A549 (cell line): ENCODE results near the gene PANK3. TPM values are rescaled to one million over a fixed set of nuclear protein-coding genes. Genes with fewer than 3 reads are reported as not detected.
"Not testable (repeated sequence)": the region's sequence is repeated elsewhere in the genome, so short reads cannot be mapped to it uniquely, and the experiment has no call there.

ENCODE experiments used
- ATAC-seq, 2 experiments: fragments of 200-7000 bp in 1 of 2; fragments of >200 bp in 1 of 2; cut with Nextera tagmentation in 1 of 2; cut with Tn5 transposase in 1 of 2; 3 replicates each; pipeline versions ENCODE4 v1.8.0 to v1.9.1; 2018 to 2020; ENCODE audit warnings: mild to moderate bottlenecking in 1 of 2, moderate library complexity in 1 of 2
- CTCF ChIA-PET: fragments of 300-600 bp; sonication (Branson Sonifier 250); formaldehyde crosslinking; extraction: SDS; loops from one replicate; lab custom pipeline; 2021; ENCODE audit warnings: antibody characterized with exemption, inconsistent platforms; lab: Yijun Ruan, JAX
- POLR2A ChIA-PET: fragments of 350-600 bp; formaldehyde crosslinking; extraction: SDS; loops from one replicate; lab custom pipeline; 2021; ENCODE audit warnings: antibody characterized with exemption, inconsistent platforms; lab: Yijun Ruan, JAX
- DNase-seq, 2 experiments: peaks; one replicate each; pipeline versions ENCODE4 v3.0.0 to v3.0.0-alpha.2; 2011 to 2016; ENCODE audit warnings: low read depth in 1 of 2, low spot score in 1 of 2
- FAIRE-seq: peaks from 2 replicates; lab custom pipeline; 2011; peaks lifted over from hg19 to GRCh38; lab: Jason Lieb, UNC
- H3K27ac ChIP-seq, 2 experiments: fragments of >200 bp; sonication (Bioruptor Twin); formaldehyde crosslinking; 3 replicates each; pipeline ENCODE4 v1.5.1; 2016 to 2017
- H3K4me1 ChIP-seq: fragments of >200 bp; sonication (Bioruptor Twin); formaldehyde crosslinking; 3 replicates; pipeline ENCODE4 v1.6.1; 2016
- H3K4me2 ChIP-seq: fragments of >200 bp; sonication (Bioruptor Twin); formaldehyde crosslinking; 3 replicates; pipeline ENCODE4 v1.6.1; 2016
- H3K4me3 ChIP-seq: fragments of >200 bp; sonication (Bioruptor Twin); formaldehyde crosslinking; 3 replicates; pipeline ENCODE4 v1.5.1; 2016
- H3K9me3 ChIP-seq: fragments of >200 bp; sonication (Bioruptor Twin); formaldehyde crosslinking; 3 replicates; pipeline ENCODE4 v1.6.1; 2016
- BCL3 ChIP-seq: fragments of >200 bp; sonication (Bioruptor Twin); formaldehyde crosslinking; IDR thresholded peaks from 3 replicates; pipeline ENCODE4 v1.6.1; 2016
- BHLHE40 ChIP-seq: IDR thresholded peaks from 2 replicates; pipeline ENCODE4 v1.6.1; 2012; ENCODE audit warnings: low read depth, low read length, inconsistent platforms
- CBX2 ChIP-seq: fragments of 200-600 bp; sonication (generic); IDR thresholded peaks from 2 replicates; pipeline ENCODE4 v1.6.1; 2016; ENCODE audit warnings: low read depth, mild to moderate bottlenecking, borderline replicate concordance
- CBX8 ChIP-seq: fragments of 200-600 bp; sonication (generic); IDR thresholded peaks from 2 replicates; pipeline ENCODE4 v1.6.1; 2016
- ELK1 ChIP-seq: fragments of 150-350 bp; IDR thresholded peaks from 2 replicates; pipeline ENCODE4 v1.6.1; 2014; ENCODE audit warnings: low read depth, mild to moderate bottlenecking, low read length
- EP300 ChIP-seq, 2 experiments: fragments of >200 bp; sonication (Bioruptor Twin); formaldehyde crosslinking; IDR thresholded peaks; 2 replicates in 1 of 2; 3 replicates in 1 of 2; pipeline ENCODE4 v1.6.1; 2016 to 2017
- ESRRA ChIP-seq: fragments of 150-350 bp; IDR thresholded peaks from 2 replicates; pipeline ENCODE4 v1.6.1; 2014; ENCODE audit warnings: mild to moderate bottlenecking, low read length, borderline replicate concordance
- FOSB ChIP-seq: fragments of 250-450 bp; sonication (Bioruptor Pico); IDR thresholded peaks from 2 replicates; pipeline ENCODE4 v1.5.0; 2020; ENCODE audit warnings: mild to moderate bottlenecking, moderate library complexity
- HEYL ChIP-seq: fragments of 250-450 bp; sonication (Bioruptor Pico); IDR thresholded peaks from 2 replicates; pipeline ENCODE4 v1.8.0; 2021; ENCODE audit warnings: mild to moderate bottlenecking, moderate library complexity
- HOXA7 ChIP-seq: fragments of 250-450 bp; sonication (Bioruptor Pico); IDR thresholded peaks from 2 replicates; pipeline ENCODE4 v1.5.0; 2020; ENCODE audit warnings: mild to moderate bottlenecking, moderate library complexity
- JUNB ChIP-seq: fragments of >200 bp; sonication (Bioruptor Twin); formaldehyde crosslinking; IDR thresholded peaks from 2 replicates; pipeline ENCODE4 v1.6.1; 2016
- KDM5A ChIP-seq: fragments of 200-600 bp; sonication (generic); IDR thresholded peaks from 2 replicates; pipeline ENCODE4 v1.6.1; 2016; ENCODE audit warnings: antibody characterized with exemption, mild to moderate bottlenecking
- PHF8 ChIP-seq: fragments of 200-600 bp; sonication (generic); IDR thresholded peaks from 2 replicates; pipeline ENCODE4 v1.6.1; 2016; ENCODE audit warnings: low read depth, mild to moderate bottlenecking, antibody characterized with exemption, moderate library complexity, borderline replicate concordance
- POLR2AphosphoS2 ChIP-seq: conservative IDR thresholded peaks from 2 replicates; pipeline ENCODE4 v1.6.1; 2012; ENCODE audit warnings: low read length, improper control_type of control experiment, inconsistent platforms
- RAD21 ChIP-seq, 2 experiments: fragments of >200 bp in 1 of 2; sonication (Bioruptor Twin) in 1 of 2; formaldehyde crosslinking in 1 of 2; IDR thresholded peaks in 1 of 2; conservative IDR thresholded peaks in 1 of 2; 2 replicates in 1 of 2; 3 replicates in 1 of 2; pipeline ENCODE4 v1.6.1; 2012 to 2018; ENCODE audit warnings: inconsistent platforms in 1 of 2
- RCOR1 ChIP-seq: fragments of 150-350 bp; IDR thresholded peaks from 2 replicates; pipeline ENCODE4 v1.6.1; 2014; ENCODE audit warnings: antibody characterized with exemption, low read length, low read depth
- RNF2 ChIP-seq: fragments of 200-600 bp; sonication (generic); IDR thresholded peaks from 2 replicates; pipeline ENCODE4 v1.6.1; 2016; ENCODE audit warnings: low read depth, mild to moderate bottlenecking, antibody characterized with exemption, moderate library complexity, borderline replicate concordance
- TFCP2L1 ChIP-seq: fragments of 250-450 bp; sonication (Bioruptor Pico); IDR thresholded peaks from 2 replicates; pipeline ENCODE4 v1.5.0; 2021; ENCODE audit warnings: mild to moderate bottlenecking
- TP53 ChIP-seq: fragments of 250-450 bp; sonication (Bioruptor Pico); IDR thresholded peaks from 2 replicates; pipeline ENCODE4 v1.5.0; 2021; ENCODE audit warnings: mild to moderate bottlenecking, moderate library complexity
- WGBS: methylation state at CpG from one replicate; pipeline ENCODE4 v1.1.6; 2017; ENCODE audit errors: missing lambda C conversion rate; 5-methylcytosine and 5-hydroxymethylcytosine counted together
- polyA plus RNA-seq, 4 experiments: library from polyadenylated mRNA; depleted of rRNA in 3 of 4; stranded (reverse); fragments of >200 nt; fragmentation: RNase III in 1 of 4; extraction: RNeasy Plus Mini Kit Qiagen cat#74134 plus additional on column Dnase treatment in 1 of 4; gene quantifications; 2 replicates in 3 of 4; 3 replicates in 1 of 4; pipeline ENCODE4 v1.2.3, GENCODE V29; 2011 to 2017

PANK3 gene
- polyA plus RNA-seq, 2 of the 4 experiments (the other 2 are of a cell fraction), result 21.9 to 41.3 TPM

- TF ChIP-seq PHF8 (no peak), BHLHE40 (no peak), TFCP2L1 (CRISPR knock-in tag) (no peak), POLR2AphosphoS2 (no peak)
These were observed 17.8 kb upstream of the PANK3 start (continued) for GRCh38 chr5:168596927-168597326.

GRCh38 chr5:168596122-168596521 lies 17.0 kb upstream of the PANK3 start:
- ATAC-seq, H3K9me3 ChIP-seq, H3K4me3 ChIP-seq, FAIRE-seq, H3K4me1 ChIP-seq, H3K27ac ChIP-seq, POLR2A ChIA-PET, H3K4me2 ChIP-seq, CTCF ChIA-PET, DNase-seq: not testable (repeated sequence)
- WGBS, result 10% methylated on average over 1 of the region's 1 CpG

GRCh38 chr5:168592014-168592368 lies 12.8 kb upstream of the PANK3 start:
- H3K9me3 ChIP-seq, result no peaks in the 10 kb centered on the region
- H3K4me2 ChIP-seq, result 0 out of 3 replicates have a peak overlapping the region, but pooled peaks have one; percentile 18
- ATAC-seq, result no peak; a peak in 1 of 6 replicates
- POLR2A ChIA-PET, result interaction anchor here (0.7 kb wide), 1 partner anchor 12 kb away, joined by 9 read pairs; the partner anchor contains the start of gene PANK3
- peaks cover 14% of the 10 kb centered on the region; the same call in 1 of the 3 replicates for H3K4me1 ChIP-seq
- no peak overlapping the region for H3K4me3 ChIP-seq
- no peak for FAIRE-seq
- 78% methylated on average over 1 of the region's 1 CpG for WGBS
- H3K27ac ChIP-seq, result no peak overlapping the region
- TF ChIP-seq TP53 (CRISPR knock-in tag), result no peak
- no peak for TF ChIP-seq EP300 (IDR thresholded peaks at IDR 0.05)
- no peak for TF ChIP-seq HEYL (CRISPR knock-in tag)
- TF ChIP-seq FOSB (CRISPR knock-in tag), result no peak
- no peak for TF ChIP-seq ELK1
- no peak for TF ChIP-seq POLR2AphosphoS2
- no peak for TF ChIP-seq KDM5A
- no peak for TF ChIP-seq BCL3
- TF ChIP-seq CBX8, result no peak
- TF ChIP-seq CBX2, result no peak
- TF ChIP-seq BHLHE40, result no peak
- no peak for TF ChIP-seq TFCP2L1 (CRISPR knock-in tag)
- TF ChIP-seq RCOR1, result no peak
- no peak for TF ChIP-seq RNF2
- TF ChIP-seq JUNB, result no peak
- TF ChIP-seq RAD21 (conservative IDR thresholded peaks at IDR 0.05 in 1 of 2, IDR thresholded peaks at IDR 0.05 in 1 of 2), result no peak
- TF ChIP-seq ESRRA, result no peak
- TF ChIP-seq HOXA7 (CRISPR knock-in tag), result no peak
- TF ChIP-seq, all 56 proteins: peak for 0
- CTCF ChIA-PET, result interaction anchor here (0.7 to 1.2 kb wide), 2 partner anchors 9 to 1056 kb away, joined by 3 read pairs; no protein-coding TSS in a partner anchor
- DNase-seq, result peak in 1 of 2 experiments; percentile 31
